Neural cell (in vitro differentiated cells): ENCODE measurements around the gene CUBN. TPM values are rescaled to one million over a fixed set of nuclear protein-coding genes. Genes with fewer than 3 reads are reported as not detected.

Source experiments
- H2AFZ ChIP-seq: fragments of 200-600, 300-800 bp; sonication (generic), shearing (Covaris generic); 2 replicates; pipeline ENCODE4 v1.6.0; 2014; ENCODE audit warnings: low read depth, mild to moderate bottlenecking, antibody characterized with exemption, low read length, moderate library complexity
- H3F3A ChIP-seq: fragments of 200-600 bp; shearing (Covaris generic); 2 replicates; pipeline ENCODE4 v1.6.1; 2016; ENCODE audit warnings: mild to moderate bottlenecking, moderate library complexity, mixed read lengths, antibody characterized with exemption, low read length; ENCODE audit not compliant: insufficient read depth, poor library complexity, severe bottlenecking
- H3K27ac ChIP-seq: fragments of 200-600, 300-800 bp; sonication (generic), shearing (Covaris generic); 2 replicates; pipeline ENCODE4 v1.5.1; 2014; ENCODE audit warnings: mild to moderate bottlenecking, low read length, moderate library complexity
- H3K27me3 ChIP-seq: fragments of 300-800, 200-600 bp; sonication (generic), shearing (Covaris generic); 2 replicates; pipeline ENCODE4 v1.6.0; 2014; ENCODE audit warnings: mild to moderate bottlenecking, low read depth, low read length, moderate library complexity; ENCODE audit not compliant: insufficient read depth
- H3K36me3 ChIP-seq: fragments of 300-800, 200-600 bp; sonication (generic), shearing (Covaris generic); 2 replicates; pipeline ENCODE4 v1.5.1; 2014; ENCODE audit warnings: mild to moderate bottlenecking, antibody characterized with exemption, low read length, moderate library complexity; ENCODE audit not compliant: insufficient read depth
- H3K4me2 ChIP-seq: fragments of 300-800, 200-600 bp; sonication (generic), shearing (Covaris generic); 2 replicates; pipeline ENCODE4 v1.6.0; 2014; ENCODE audit warnings: mild to moderate bottlenecking, low read length
- H3K4me3 ChIP-seq: fragments of 300-800, 200-600 bp; sonication (generic), shearing (Covaris generic); 2 replicates; pipeline ENCODE4 v1.5.1; 2014; ENCODE audit warnings: mild to moderate bottlenecking, low read length, moderate library complexity
- H3K79me2 ChIP-seq: fragments of 200-600 bp; shearing (Covaris generic); replicated peaks from 2 replicates; pipeline ENCODE4 v1.6.0; 2014; ENCODE audit warnings: mild to moderate bottlenecking, low read length, moderate library complexity; ENCODE audit not compliant: insufficient read depth
- H3K9ac ChIP-seq: fragments of 300-800, 200-600 bp; sonication (generic), shearing (Covaris generic); 2 replicates; pipeline ENCODE4 v1.6.1; 2016; ENCODE audit warnings: mild to moderate bottlenecking, low read length, mixed read lengths
- H3K9me2 ChIP-seq: fragments of 200-600 bp; shearing (Covaris generic); 2 replicates; pipeline ENCODE4 v1.6.1; 2016; ENCODE audit warnings: mild to moderate bottlenecking, low read length, mixed read lengths; ENCODE audit not compliant: insufficient read depth
- H3K9me3 ChIP-seq: fragments of 200-600, 300-800 bp; sonication (generic), shearing (Covaris generic); 2 replicates; pipeline ENCODE4 v1.6.1; 2016; ENCODE audit warnings: mild to moderate bottlenecking, mixed run types, low read length, moderate library complexity, mixed read lengths
- H4K20me1 ChIP-seq: fragments of 200-600 bp; shearing (Covaris generic); 2 replicates; pipeline ENCODE4 v1.6.1; 2016; ENCODE audit warnings: mild to moderate bottlenecking, mixed run types; ENCODE audit not compliant: insufficient read depth
- CTCF ChIP-seq: fragments of 450-650 bp; IDR thresholded peaks from 2 replicates; pipeline ENCODE4 v1.5.1; 2014; ENCODE audit warnings: antibody characterized with exemption, mild to moderate bottlenecking, moderate library complexity; ENCODE audit not compliant: poor library complexity, severe bottlenecking
- EP300 ChIP-seq: fragments of 450-650 bp; conservative IDR thresholded peaks from 2 replicates; pipeline ENCODE4 v1.6.1; 2014; ENCODE audit warnings: antibody characterized with exemption, mild to moderate bottlenecking, moderate library complexity; ENCODE audit not compliant: poor library complexity, severe bottlenecking
- EZH2 ChIP-seq: fragments of 200-600, 300-800 bp; shearing (Covaris generic), sonication (generic); IDR thresholded peaks from 2 replicates; pipeline ENCODE4 v1.6.1; 2014; ENCODE audit warnings: antibody characterized with exemption, low read length, borderline replicate concordance, mild to moderate bottlenecking; ENCODE audit not compliant: insufficient read depth, poor library complexity, severe bottlenecking
- MXI1 ChIP-seq: fragments of 450-650 bp; conservative IDR thresholded peaks from 2 replicates; pipeline ENCODE4 v1.6.1; 2014; ENCODE audit warnings: antibody characterized with exemption, mild to moderate bottlenecking; ENCODE audit not compliant: poor library complexity, severe bottlenecking
- POLR2AphosphoS5 ChIP-seq: IDR thresholded peaks from 2 replicates; pipeline ENCODE4 v1.6.1; 2012
- RAD21 ChIP-seq: fragments of 450-650 bp; conservative IDR thresholded peaks from 2 replicates; pipeline ENCODE4 v1.6.1; 2014; ENCODE audit warnings: antibody characterized with exemption, mild to moderate bottlenecking, moderate library complexity
- REST ChIP-seq: IDR thresholded peaks from 2 replicates; pipeline ENCODE4 v1.6.1; 2012; ENCODE audit warnings: borderline replicate concordance
- SMC3 ChIP-seq: fragments of 450-650 bp; conservative IDR thresholded peaks from 2 replicates; pipeline ENCODE4 v1.6.1; 2014; ENCODE audit warnings: antibody characterized with exemption, mild to moderate bottlenecking, moderate library complexity; ENCODE audit not compliant: poor library complexity
- TAF1 ChIP-seq: IDR thresholded peaks from 2 replicates; pipeline ENCODE4 v1.6.1; 2012; ENCODE audit warnings: low read depth
- polyA plus RNA-seq: library from polyadenylated mRNA; depleted of rRNA; stranded (reverse); fragments of >200 nt; gene quantifications from 2 replicates; pipeline ENCODE4 v1.2.3, GENCODE V29; 2014

Gene CUBN
- polyA plus RNA-seq, 1 donor from 2014 or later, result 7.1 TPM

GRCh38 chr10:17043586-17043985 is 86.0 kb downstream of the CUBN start:
- H4K20me1 ChIP-seq, result no peaks in the 10 kb centered on the region
- no peak overlapping the region for H3K9ac ChIP-seq
- no peaks in the 10 kb centered on the region for H3K9me2 ChIP-seq
- no peaks in the 10 kb centered on the region for H3K27me3 ChIP-seq
- no peaks in the 10 kb centered on the region for H3K36me3 ChIP-seq
- no peaks in the 10 kb centered on the region for H3K9me3 ChIP-seq
- H2AFZ ChIP-seq, result no peak overlapping the region
- TF ChIP-seq EP300 (no peak), RAD21 (no peak), POLR2AphosphoS5 (no peak)
- no peak overlapping the region for H3K4me2 ChIP-seq
- no peaks in the 10 kb centered on the region for H3K79me2 ChIP-seq
- H3F3A ChIP-seq, result no peaks in the 10 kb centered on the region
- H3K27ac ChIP-seq, result no peak overlapping the region
- H3K4me3 ChIP-seq, result no peak overlapping the region

GRCh38 chr10:17041626-17042520 is 87.7 kb downstream of the CUBN start:
- Histone ChIP-seq H3K4me2 (no peak overlapping the region), H3K9me2 (no peaks in the 10 kb centered on the region), H4K20me1 (no peaks in the 10 kb centered on the region), H3K4me3 (no peak overlapping the region), H3K9ac (no peak overlapping the region), H3K27ac (no peak overlapping the region), H3F3A (no peaks in the 10 kb centered on the region), H3K9me3 (no peaks in the 10 kb centered on the region), H3K36me3 (no peaks in the 10 kb centered on the region), H3K79me2 (no peaks in the 10 kb centered on the region), H2AFZ (no peak overlapping the region), H3K27me3 (no peaks in the 10 kb centered on the region)
- no peak for TF ChIP-seq EZH2
- TF ChIP-seq MXI1, result no peak
- no peak for TF ChIP-seq POLR2AphosphoS5
- no peak for TF ChIP-seq RAD21
- no peak for TF ChIP-seq EP300
- no peak for TF ChIP-seq REST
- no peak for TF ChIP-seq TAF1
- no peak for TF ChIP-seq SMC3
- no peak for TF ChIP-seq CTCF
